ENCODE data around the gene TUBGCP2. TPM values are rescaled to one million over a fixed set of nuclear protein-coding genes. Genes with fewer than 3 reads are reported as not detected.

TUBGCP2 gene
- total RNA-seq, 1 experiment from 2014 or later: 35.4 TPM

GRCh38 chr10:133245439-133246235 is 63.0 kb downstream of the TUBGCP2 start:
- no peak for TF ChIP-seq POLR2A (IDR thresholded peaks at IDR 0.05; ENCODE audit: borderline replicate concordance, extremely low read depth, insufficient read depth, insufficient read length)
- TF ChIP-seq REST (IDR thresholded peaks at IDR 0.05; ENCODE audit: low read depth): no peak
- Histone ChIP-seq H3K4me1 (ENCODE audit: control insufficient read depth in 1 of 2, insufficient read depth in 2 of 2, low read length in 2 of 2) (peaks cover 0 to 9% of the 10 kb centered on the region in 2 experiments; a peak in 1 of 4 replicates), H3K27ac (ENCODE audit: low read depth, low read length) (no peak overlapping the region), H3K4me3 (replicated peaks in 1 of 2; ENCODE audit: low read depth in 1 of 2, low read length in 2 of 2) (no peak overlapping the region), H3K4me2 (ENCODE audit: low read length) (peak overlapping the region; percentile 25; the same call in 1 of the 2 replicates), H3K79me2 (ENCODE audit: insufficient read depth, low read length) (no peaks in the 10 kb centered on the region), H4K20me1 (ENCODE audit: insufficient read depth) (no peaks in the 10 kb centered on the region), H3K9me3 (ENCODE audit: control insufficient read depth in 1 of 2, insufficient read depth in 1 of 2, low read depth in 1 of 2, low read length in 2 of 2) (no peaks in the 10 kb centered on the region), H3K36me3 (ENCODE audit: control insufficient read depth in 1 of 2, insufficient read depth in 2 of 2, low read length in 2 of 2) (no peaks in the 10 kb centered on the region), H3K9me2 (ENCODE audit: insufficient read depth) (no peaks in the 10 kb centered on the region), H3K9ac (ENCODE audit: low read length) (no peak overlapping the region), H3K27me3 (ENCODE audit: insufficient read depth, low read length) (no peaks in the 10 kb centered on the region), H2AFZ (ENCODE audit: low read depth, low read length, poor library complexity, severe bottlenecking) (no peak overlapping the region)
- no TSS peak for BruUV-seq (replicated peaks)
- DNase-seq (ENCODE audit: low read depth, low spot score) (no peak), ATAC-seq (peak; percentile 46; the same call in 1 of the 2 replicates)
- ChIA-PET CTCF (no interaction called here), RAD21 (ENCODE audit: low non-redundant PET in 1 of 2, low total read pairs in 2 of 2, uncharacterized antibody in 2 of 2, unreplicated experiment in 2 of 2) (no interaction called here), POLR2A (interaction anchor here (1.5 kb wide), 1 partner anchor 12 kb away, joined by 3 read pairs; no protein-coding TSS in a partner anchor)
- intact Hi-C loops (cut with micrococcal nuclease): no loop called here

- no peak overlapping the region for H3K27ac ChIP-seq (ENCODE audit: low read depth, low read length)
- peaks cover 0 to 9% of the 10 kb centered on the region in 2 experiments; a peak in 1 of 4 replicates for H3K4me1 ChIP-seq (ENCODE audit: control insufficient read depth in 1 of 2, insufficient read depth in 2 of 2, low read length in 2 of 2)
- no peaks in the 10 kb centered on the region for H3K9me2 ChIP-seq (ENCODE audit: insufficient read depth)
- H3K9ac ChIP-seq (ENCODE audit: low read length): no peak overlapping the region
- no peaks in the 10 kb centered on the region for H4K20me1 ChIP-seq (ENCODE audit: insufficient read depth)
- H3K79me2 ChIP-seq (ENCODE audit: insufficient read depth, low read length): no peaks in the 10 kb centered on the region
- no peaks in the 10 kb centered on the region for H3K9me3 ChIP-seq (ENCODE audit: control insufficient read depth in 1 of 2, insufficient read depth in 1 of 2, low read depth in 1 of 2, low read length in 2 of 2)
- H3K4me3 ChIP-seq (replicated peaks in 1 of 2; ENCODE audit: low read depth in 1 of 2, low read length in 2 of 2): no peak overlapping the region
- H3K36me3 ChIP-seq (ENCODE audit: control insufficient read depth in 1 of 2, insufficient read depth in 2 of 2, low read length in 2 of 2): no peaks in the 10 kb centered on the region
- no peak for ATAC-seq
- intact Hi-C loops (cut with micrococcal nuclease): no loop called here
- DNase-seq (ENCODE audit: low read depth, low spot score): no peak
- no peak overlapping the region for H3K4me2 ChIP-seq (ENCODE audit: low read length)
- ChIA-PET RAD21 (ENCODE audit: low non-redundant PET in 1 of 2, low total read pairs in 2 of 2, uncharacterized antibody in 2 of 2, unreplicated experiment in 2 of 2) (no interaction called here), CTCF (no interaction called here), POLR2A (no interaction called here)
- H3K27me3 ChIP-seq (ENCODE audit: insufficient read depth, low read length): no peaks in the 10 kb centered on the region
- no TSS peak for BruUV-seq (replicated peaks)
- no peak overlapping the region for H2AFZ ChIP-seq (ENCODE audit: low read depth, low read length, poor library complexity, severe bottlenecking)
- TF ChIP-seq ZBTB33 (IDR thresholded peaks at IDR 0.05; ENCODE audit: extremely low read depth, insufficient replicate concordance, low read length) (no peak), SRF (IDR thresholded peaks at IDR 0.05; ENCODE audit: low read depth) (no peak), EZH2 (IDR thresholded peaks at IDR 0.05) (no peak), ZFX (IDR thresholded peaks at IDR 0.05) (no peak), POLR2A (IDR thresholded peaks at IDR 0.05; ENCODE audit: borderline replicate concordance, extremely low read depth, insufficient read depth, insufficient read length) (no peak), POLR2AphosphoS5 (IDR thresholded peaks at IDR 0.05; ENCODE audit: low read depth, low read length) (no peak), FOSL1 (IDR thresholded peaks at IDR 0.05; ENCODE audit: low read depth) (no peak), CEBPB (IDR thresholded peaks at IDR 0.05; ENCODE audit: low read depth) (no peak), ELF1 (IDR thresholded peaks at IDR 0.05; ENCODE audit: borderline replicate concordance, low read depth) (no peak), SIN3A (IDR thresholded peaks at IDR 0.05; ENCODE audit: low read depth) (no peak), MAX (IDR thresholded peaks at IDR 0.05) (no peak), EZH2phosphoT487 (IDR thresholded peaks at IDR 0.05; ENCODE audit: borderline replicate concordance) (no peak)
Measured at GRCh38 chr10:133243593-133243992, 65.1 kb downstream of the TUBGCP2 start.
